NCI-H1105 (cell line): Measurements from ENCODE around the gene HDAC3.
A peak's percentile ranks its signal among the peaks of the same experiment; 100 is the strongest.

Experiments
- DNase-seq: peaks from one replicate; lab custom pipeline; 2025; lab: John Stamatoyannopoulos, UW

The HDAC3 gene

GRCh38 chr5:141657937-141658545 lies 21.4 kb upstream of the HDAC3 start:
- no peak for DNase-seq

DNA sequence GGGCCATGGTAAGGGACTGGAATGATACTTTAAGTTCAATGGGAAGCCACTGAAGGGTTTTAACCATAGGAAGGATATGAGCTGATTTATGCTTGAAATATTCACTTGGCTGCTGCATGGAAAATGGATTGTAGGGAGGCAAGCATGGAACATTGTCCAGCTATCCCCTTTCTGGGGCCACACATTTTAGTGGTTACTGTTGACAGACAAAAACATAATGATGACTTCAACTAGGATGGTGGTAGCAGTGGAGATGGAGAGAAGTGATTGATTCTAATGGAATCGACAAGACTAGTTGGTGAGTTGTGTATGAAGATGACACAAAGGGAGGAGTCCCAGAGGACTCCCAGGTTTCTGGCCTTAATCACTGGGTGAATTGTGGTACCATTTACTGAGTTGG lies 20.8 kb upstream of the HDAC3 start:
- no peak for DNase-seq

GRCh38 chr5:141656396-141656795 lies 19.7 kb upstream of the HDAC3 start:
- no peak for DNase-seq

- DNase-seq = no peak
These were observed 18.4 kb upstream of the HDAC3 start for GRCh38 chr5:141655020-141655419.

DNA sequence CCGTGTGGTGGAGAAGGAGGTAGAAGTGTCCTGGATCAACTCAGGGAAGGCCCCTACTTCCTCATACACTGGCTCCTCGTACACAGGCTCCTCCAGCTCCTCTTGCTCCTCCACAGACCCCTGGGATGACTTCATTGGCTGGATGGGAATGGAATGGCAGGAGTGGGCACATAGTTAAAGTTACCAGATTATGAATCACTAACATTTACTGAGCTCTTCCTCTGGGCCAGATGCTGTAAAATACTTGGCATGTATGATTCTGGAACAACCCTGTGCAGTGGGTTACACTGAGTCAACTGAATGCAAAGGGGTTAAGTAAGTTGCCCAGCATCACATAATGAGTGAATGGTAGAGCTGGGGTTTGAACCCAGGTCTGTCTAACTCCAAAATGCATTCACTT lies 17.6 kb upstream of the HDAC3 start:
- DNase-seq = no peak

- DNase-seq = no peak
These were observed 15.1 kb upstream of the HDAC3 start for GRCh38 chr5:141651728-141652105.

GRCh38 chr5:141650851-141651727 lies 14.4 kb upstream of the HDAC3 start, which contains the start of gene FCHSD1:
TSS of gene FCHSD1 (minus strand) at chr5:141651418. CDS start at chr5:141651368, 50 bp downstream.
- peak; percentile 37 for DNase-seq

GRCh38 chr5:141649972-141650371 lies 13.3 kb upstream of the HDAC3 start:
- DNase-seq = no peak

- no peak for DNase-seq
These were observed 12.5 kb upstream of the HDAC3 start for GRCh38 chr5:141649056-141649688.

- DNase-seq = no peak
These were observed 11.2 kb upstream of the HDAC3 start for GRCh38 chr5:141647851-141648250.

- DNase-seq = no peak
These were observed 10.6 kb upstream of the HDAC3 start for GRCh38 chr5:141647242-141647641.

GRCh38 chr5:141646026-141646425 lies 9.4 kb upstream of the HDAC3 start:
- DNase-seq = no peak

DNA sequence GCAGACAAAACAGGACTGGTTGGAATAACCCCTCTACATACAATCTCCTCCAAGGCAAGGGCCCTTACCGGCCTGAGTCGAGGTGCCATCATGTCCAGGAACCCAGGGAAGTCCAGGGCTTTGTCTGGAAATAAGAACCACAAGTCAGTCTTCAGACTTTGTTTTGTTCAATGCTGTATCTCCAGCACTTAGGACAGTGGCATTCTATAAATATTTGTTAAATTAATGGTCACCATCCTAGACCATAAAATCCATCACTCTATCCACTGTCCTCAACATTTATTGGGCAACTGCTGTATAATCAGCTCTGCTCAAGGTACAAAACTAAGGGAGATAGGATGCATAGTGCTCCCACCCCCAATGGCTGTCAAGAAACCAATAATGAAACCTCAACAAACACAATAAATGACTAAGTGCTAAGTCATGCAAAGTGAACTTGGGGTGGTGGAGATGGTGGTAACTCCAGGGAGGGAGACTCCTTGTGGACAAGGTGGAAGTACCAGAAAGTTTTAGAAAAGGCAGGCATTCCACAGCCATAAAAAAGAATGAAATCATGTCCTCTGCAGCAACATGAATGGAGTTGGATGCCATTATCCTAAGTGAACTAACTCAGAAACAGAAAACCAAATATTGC lies 5.1 kb upstream of the HDAC3 start:
- no peak for DNase-seq

GRCh38 chr5:141640698-141641097 lies 4.0 kb upstream of the HDAC3 start:
- no peak for DNase-seq

DNA sequence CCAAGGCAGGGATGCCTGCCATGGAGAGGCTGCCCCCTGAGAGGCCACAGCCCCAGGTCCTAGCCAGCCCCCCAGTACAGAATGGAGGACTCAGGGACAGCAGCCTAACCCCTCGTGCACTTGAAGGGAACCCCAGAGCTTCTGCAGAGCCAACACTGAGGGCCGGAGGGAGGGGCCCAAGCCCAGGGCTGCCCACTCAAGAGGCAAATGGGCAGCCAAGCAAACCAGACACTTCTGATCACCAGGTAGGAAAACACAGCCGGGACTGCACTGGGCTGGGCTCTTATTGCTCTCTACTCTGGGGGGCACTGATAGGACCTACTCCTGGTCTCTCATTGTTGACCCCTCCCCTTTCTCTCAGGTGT lies 3.4 kb upstream of the HDAC3 start:
- DNase-seq = no peak

DNA sequence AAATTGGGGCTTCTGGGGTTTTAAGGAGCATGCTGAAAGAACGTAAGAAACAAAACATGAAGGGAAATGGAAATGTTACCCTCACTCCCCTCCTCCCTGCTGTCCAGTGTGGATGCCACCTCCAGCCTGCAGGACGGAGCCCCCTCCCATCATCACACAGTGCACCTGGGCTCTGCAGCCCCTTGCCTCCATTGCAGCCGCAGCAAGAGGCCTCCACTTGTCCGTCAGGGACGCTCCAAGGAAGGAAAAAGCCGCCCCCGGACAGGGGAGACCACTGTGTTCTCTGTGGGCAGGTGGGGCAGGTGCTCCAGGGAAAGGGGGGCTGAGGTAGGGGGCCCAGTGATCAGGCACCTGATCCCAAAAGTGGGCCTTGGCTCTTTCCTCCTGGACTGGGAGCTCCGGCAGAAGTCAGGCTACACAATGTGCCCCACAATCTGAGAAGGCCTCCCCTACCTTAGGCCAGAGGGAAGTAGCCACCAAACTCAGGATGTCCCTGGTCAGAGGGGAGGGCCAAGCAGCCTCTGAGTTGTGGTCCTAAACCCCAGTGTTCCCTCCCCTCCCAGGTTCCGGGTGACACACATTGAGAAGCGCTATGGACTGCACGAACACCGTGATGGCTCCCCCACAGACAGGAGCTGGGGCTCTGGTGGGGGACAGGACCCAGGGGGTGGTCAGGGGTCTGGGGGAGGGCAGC lies 2.9 kb upstream of the HDAC3 start:
- DNase-seq = no peak

DNA sequence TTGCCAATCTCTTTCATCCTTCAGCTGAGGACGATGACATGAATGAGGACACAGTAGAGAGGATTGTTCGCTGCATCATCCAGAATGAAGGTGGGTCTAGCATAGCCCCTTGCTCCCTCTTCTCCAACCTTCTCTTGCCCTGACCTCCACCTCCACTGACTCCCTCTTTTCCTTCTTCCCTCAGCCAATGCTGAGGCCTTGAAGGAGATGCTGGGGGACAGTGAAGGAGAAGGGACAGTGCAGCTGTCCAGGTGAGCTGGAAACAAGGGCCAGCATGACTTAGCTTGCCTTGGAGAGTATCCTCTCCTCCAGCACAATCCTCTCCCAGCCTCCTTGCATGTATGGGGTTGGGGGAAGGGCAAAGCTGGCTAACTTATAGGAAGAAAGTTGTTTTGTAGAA lies 2.1 kb upstream of the HDAC3 start:
- DNase-seq = no peak

GRCh38 chr5:141637767-141638419 lies 1.2 kb upstream of the HDAC3 start:
- no peak for DNase-seq

DNA sequence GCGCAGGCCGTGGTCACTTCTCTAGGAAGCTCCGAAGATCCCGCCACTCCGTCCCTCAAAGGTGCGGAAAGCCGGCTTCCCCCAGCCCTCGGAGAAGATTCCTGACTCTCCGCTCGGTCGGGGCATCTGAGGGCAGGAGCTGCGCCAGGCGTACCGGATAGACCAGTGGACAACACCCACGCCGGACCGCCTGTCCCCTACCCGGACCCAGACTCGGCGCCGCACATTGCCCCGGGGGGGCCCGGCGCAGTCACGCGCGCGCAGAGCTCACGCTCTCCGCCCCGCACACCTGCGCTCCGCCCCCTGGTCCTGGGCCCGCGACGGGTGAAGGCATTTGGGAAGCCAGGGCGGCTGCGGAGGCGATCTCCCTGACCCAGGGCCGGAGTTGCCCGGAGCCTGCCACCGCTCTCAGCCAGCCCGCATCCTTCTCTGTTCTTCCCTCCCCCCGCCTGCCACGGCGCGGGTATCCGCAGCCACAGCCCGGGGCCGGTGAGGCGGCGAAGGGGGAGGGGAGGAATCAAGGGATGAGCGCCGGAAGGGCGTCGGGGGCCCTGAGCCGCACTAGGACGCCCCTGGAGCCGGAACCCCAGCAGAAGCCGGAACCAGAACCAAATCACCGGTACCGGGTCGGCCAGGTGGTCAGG lies 596 bp upstream of the HDAC3 start:
- DNase-seq = no peak

GRCh38 chr5:141636106-141636412 lies 590 bp downstream of the HDAC3 start:
- no peak for DNase-seq

DNA sequence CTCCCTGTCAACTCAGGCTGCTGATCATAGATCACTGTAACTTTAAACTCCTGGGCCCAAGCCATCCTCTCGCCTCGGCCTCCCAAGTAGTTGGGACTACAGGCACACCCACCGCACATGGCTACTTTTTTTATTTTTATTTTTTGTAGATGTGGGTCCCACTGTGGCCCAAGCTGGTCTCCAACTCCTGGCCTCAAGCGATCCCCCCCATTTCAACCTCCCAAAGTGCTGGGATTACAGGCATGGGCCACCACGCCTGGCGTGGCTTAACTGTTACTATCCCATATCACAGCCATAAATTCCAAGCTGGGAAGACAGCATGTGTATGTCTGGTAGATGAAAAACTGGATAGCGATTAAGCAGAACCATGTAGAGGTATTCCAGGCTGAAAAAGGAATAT lies 1.0 kb downstream of the HDAC3 start:
- DNase-seq = no peak
